HG03175 (cell line): ENCODE data around the gene CENPU.
"Not testable (repeated sequence)": the region's sequence is repeated elsewhere in the genome, so short reads cannot be mapped to it uniquely, and the experiment has no call there.

Experiments used
- ATAC-seq: cut with Tn5 transposase; IDR thresholded peaks from one replicate; pipeline ENCODE4 v1.9.1; 2021; ENCODE audit warnings: mild to moderate bottlenecking, moderate library complexity; ENCODE audit not compliant: unreplicated experiment

Gene CENPU

GRCh38 chr4:184668511-184669114 lies 65.3 kb downstream of the CENPU start:
- no peak for ATAC-seq

- no peak for ATAC-seq
Observed at GRCh38 chr4:184668096-184668495, 65.8 kb downstream of the CENPU start.

- ATAC-seq: no peak
Observed at GRCh38 chr4:184666670-184667069, 67.2 kb downstream of the CENPU start.

- no peak for ATAC-seq
Observed at GRCh38 chr4:184664445-184665210, 69.3 kb downstream of the CENPU start.

- no peak for ATAC-seq
Observed at GRCh38 chr4:184662236-184662635, 71.7 kb downstream of the CENPU start.

GRCh38 chr4:184660978-184661377 lies 72.9 kb downstream of the CENPU start:
- ATAC-seq: no peak

- ATAC-seq: not testable (repeated sequence)
Observed at GRCh38 chr4:184657820-184658219, 76.1 kb downstream of the CENPU start.

- ATAC-seq: no peak
Observed at GRCh38 chr4:184657144-184657543, 76.8 kb downstream of the CENPU start.

GRCh38 chr4:184655889-184656869 lies 77.7 kb downstream of the CENPU start:
- ATAC-seq: no peak

- no peak for ATAC-seq
Observed at GRCh38 chr4:184653650-184654049, 80.2 kb downstream of the CENPU start.

- not testable (repeated sequence) for ATAC-seq
Observed at GRCh38 chr4:184652681-184653080, 81.2 kb downstream of the CENPU start.

- no peak for ATAC-seq
Observed at GRCh38 chr4:184651899-184652298, 82.0 kb downstream of the CENPU start.

GRCh38 chr4:184649971-184650855 lies 83.7 kb downstream of the CENPU start:
- ATAC-seq: peak; percentile 19

GRCh38 chr4:184649026-184649970 lies 84.6 kb downstream of the CENPU start, which contains the start of the genes CASP3 and PRIMPOL:
Gene CASP3, minus strand, starts transcription at chr4:184649447. Its CDS starts 10,994 bp downstream, at chr4:184638453.
Gene PRIMPOL, plus strand, starts transcription at chr4:184649738. Its CDS starts 7,403 bp downstream, at chr4:184657141.
- peak; percentile 84 for ATAC-seq

- peak; percentile 28 for ATAC-seq
Observed at GRCh38 chr4:184648313-184649025, 85.4 kb downstream of the CENPU start.

- ATAC-seq: no peak
Observed at GRCh38 chr4:184648054-184648312, 85.9 kb downstream of the CENPU start.

- no peak for ATAC-seq
Observed at GRCh38 chr4:184647266-184648053, 86.4 kb downstream of the CENPU start.
